SKM-1 (cell line): ENCODE measurements around the gene DIPK1A.
A peak's percentile ranks its signal among the peaks of the same experiment; 100 is the strongest.
"Not testable (repeated sequence)": the region's sequence is repeated elsewhere in the genome, so short reads cannot be mapped to it uniquely, and the experiment has no call there.

Experiments
- DNase-seq: peaks from one replicate; lab custom pipeline; 2025; ENCODE audit not compliant: unreplicated experiment; lab: John Stamatoyannopoulos, UW

Gene DIPK1A

DNA sequence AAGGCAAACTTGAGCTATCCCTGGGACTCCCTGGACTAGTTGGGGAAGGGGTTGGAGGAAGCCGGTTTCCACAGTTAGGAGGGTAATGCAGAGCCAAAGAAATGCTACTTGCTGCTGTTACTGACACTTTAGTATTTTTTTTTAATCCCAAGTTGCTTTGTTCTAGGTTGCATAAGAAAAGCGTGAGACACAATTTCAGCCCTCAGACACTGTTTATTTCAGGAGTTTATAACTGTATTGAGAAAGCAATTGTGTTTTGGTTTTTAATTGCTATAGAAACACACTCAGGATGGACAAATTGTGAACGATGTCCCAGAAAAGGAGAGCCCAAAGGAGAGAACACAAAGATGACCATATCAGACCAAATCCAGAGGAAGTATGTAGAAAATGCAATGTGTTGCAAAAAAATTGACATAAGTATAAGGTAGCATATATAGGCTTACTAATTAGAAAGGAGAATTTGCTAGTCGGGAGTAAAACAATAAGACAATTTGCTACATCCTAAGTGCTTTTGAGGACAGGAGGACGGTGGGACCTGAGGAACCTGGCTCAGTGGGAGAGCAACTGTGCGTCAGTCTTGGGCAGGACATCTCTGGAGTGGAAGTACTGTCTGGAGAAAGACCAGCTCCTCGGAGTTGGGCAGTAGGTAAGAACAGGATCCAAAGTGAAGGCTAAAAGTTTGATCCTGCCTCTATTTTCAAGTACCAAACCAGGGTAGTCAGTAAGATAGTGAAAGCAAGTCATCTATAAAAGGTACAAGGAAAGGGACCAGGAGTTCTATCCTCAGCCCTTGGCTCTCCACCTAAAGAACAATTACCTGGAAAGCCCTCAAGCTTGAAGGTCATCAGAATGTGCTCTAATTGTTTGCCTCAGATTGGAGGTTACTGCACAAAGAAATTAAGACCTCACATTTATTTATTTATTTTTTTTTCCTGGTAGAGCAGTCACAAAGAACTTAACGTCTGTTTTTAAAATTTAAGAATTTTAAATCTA, 39.9 kb downstream of the DIPK1A start:
- DNase-seq = no peak

DNA sequence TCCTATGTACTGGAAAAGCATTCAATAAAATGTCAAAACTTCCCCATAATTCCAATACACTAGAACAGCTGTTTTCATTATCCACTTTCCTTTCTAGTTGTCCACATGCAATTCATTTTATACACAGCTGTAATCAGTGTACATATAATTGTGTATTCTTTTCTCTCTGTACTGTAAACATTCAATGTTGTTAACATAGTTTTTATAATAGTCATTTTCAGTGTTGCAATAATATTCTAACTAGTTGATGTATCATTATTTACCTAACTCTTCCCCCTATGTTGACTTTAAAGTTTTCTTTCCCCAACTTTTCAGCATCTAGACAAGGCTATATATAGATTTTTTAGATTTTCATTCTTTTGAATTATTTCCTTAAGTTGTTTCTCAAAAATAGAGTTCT, 44.4 kb downstream of the DIPK1A start:
- DNase-seq = no peak

- DNase-seq = no peak
Measured at GRCh38 chr1:92915547-92915946, 45.7 kb downstream of the DIPK1A start.

DNA sequence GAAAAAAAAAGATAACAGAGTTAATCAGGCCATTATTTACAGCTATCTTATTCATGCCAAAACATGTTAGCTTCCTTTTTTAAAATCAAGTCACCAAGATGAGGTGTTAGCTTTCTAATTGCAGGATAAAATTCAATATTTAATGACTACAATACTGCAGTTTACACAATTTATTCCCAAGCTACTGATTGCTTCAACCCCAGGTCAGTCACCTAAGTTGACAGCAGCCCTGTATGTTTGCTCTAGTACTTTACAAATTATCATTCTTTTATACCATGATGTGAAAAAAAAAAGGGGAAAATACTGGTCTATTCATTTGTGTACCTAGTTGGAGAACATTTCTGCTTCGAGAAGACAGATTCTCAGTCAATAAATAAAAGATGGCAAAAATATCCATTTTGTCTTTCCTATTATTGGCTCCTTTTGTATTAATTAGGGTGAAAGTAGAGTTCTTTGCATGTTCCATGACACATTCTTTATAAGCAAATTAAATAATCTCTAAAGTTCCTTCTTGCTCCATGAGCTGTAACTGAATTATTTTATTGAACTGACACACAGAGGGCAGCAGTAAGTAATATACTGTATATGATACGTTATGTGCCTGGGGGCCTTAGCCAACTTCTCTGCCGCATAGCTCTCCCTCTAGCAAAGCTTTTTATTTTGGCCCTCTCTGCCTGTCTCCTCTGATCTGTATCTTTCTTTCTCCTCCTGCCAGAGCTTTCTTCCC, 48.0 kb downstream of the DIPK1A start:
- no peak for DNase-seq

DNA sequence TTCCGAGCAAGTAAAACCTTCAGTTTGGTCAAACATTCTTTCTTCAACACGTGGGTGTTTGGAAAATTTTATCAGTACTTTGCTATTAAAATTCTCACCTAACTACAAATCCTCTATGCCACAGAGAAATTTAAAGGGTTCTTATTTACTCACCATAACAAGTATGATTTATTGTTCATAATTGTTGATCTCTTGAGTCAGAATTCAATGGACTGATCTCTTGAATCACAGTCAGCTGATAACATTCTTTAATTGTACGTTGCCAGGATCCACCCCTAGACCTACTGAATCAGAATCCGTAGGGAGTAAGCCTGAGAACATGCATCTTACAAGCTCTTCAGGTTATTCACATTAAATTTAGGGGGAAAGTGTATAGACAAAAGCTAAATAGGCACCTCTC, 51.2 kb downstream of the DIPK1A start:
- no peak for DNase-seq

GRCh38 chr1:92909321-92909720, 51.9 kb downstream of the DIPK1A start:
- DNase-seq = no peak

GRCh38 chr1:92907949-92908684, 53.1 kb downstream of the DIPK1A start:
- DNase-seq = no peak

DNA sequence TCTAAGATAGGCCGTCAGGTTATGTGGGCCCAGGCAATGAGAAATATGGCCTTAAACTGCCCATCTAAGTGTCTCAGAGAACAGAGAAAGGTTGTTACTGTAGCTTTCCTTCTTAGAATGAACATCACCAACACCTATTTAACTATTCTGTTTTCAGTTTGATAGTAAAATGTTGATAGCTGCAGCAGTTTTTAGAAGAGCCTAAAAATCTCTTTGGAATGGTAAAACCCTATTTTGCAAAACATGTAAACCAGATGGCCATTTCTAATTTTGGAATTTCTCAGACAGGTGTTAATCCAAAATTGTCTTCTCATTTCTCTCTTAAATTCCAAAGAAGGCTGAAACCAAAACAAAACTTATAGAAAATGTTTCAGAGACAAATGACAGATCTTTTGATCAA, 57.5 kb downstream of the DIPK1A start:
- no peak for DNase-seq

GRCh38 chr1:92902406-92902744, 58.9 kb downstream of the DIPK1A start:
- DNase-seq = no peak

DNA sequence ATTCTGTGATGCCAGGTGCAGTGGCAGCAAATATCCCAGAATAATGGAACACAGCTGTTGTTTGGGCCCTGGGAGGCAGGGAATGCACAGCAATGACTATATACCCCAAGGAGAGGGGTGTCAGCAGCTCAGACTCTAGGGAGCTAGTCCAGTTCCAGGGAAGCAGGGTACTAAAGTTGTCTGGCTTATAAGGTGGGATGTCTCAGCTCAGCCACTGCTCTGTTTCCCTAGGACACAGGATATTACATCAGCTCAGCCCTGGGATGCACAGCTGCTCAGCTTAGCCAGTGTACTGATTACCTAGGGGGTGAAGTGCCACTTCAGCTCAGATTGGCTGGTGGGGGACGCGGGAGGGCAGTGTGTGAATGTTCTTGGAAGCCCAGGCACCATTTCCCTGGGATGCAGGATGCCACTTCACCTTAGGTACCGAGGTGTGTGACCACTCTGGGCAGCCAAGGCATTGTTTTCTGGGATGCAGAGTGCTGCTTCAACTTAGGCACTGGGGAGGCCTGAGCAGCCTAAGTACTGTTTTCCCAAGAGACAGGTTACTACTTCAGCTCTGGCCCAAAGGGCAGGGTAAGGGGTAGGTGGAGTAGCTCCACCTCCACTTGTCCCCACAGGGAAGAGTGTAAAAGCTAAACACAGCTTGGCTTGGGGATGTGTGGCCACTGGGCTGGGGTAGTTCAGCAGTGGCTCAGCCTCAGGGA, 59.4 kb downstream of the DIPK1A start:
- DNase-seq = no peak

DNA sequence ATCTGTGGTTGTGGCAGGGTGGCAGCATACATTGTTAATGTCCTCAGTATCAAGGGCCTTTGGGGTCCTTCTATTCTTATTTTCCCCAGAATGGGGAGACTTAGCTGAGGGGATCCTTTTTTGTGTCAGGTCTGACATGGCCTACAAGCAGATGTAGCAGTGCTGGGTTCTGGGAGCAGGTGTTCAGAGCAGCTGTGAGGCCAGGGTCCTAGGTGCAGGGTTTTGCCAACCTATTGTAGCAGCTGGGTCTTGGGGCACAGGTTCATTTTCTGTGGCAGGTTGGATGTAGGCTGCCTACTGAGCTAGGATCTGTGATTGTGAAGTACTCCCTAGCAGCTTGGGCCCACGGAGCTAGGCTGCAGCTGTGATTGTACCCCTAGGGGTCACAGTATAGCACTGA, 60.1 kb downstream of the DIPK1A start:
- no peak for DNase-seq

DNA sequence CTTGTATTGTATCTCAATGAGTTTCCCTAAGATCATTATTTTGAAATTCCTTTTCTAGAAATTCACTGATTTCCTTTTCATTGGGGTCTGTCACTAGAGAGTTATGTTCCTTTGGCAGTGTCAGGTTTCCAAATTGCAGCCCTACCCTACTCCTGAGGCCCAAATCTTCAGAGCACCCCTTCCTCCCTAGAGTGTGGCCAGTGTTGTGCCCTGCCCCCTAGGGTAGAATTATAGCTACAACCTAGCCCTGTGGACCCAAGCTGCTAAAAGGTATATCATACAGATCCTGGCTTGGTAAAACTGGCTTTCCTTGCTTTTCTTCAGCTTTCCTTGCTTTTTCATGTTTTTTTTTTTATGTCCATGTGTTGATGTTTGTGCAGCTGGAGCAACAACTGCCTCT, 60.7 kb downstream of the DIPK1A start:
- DNase-seq = no peak

DNA sequence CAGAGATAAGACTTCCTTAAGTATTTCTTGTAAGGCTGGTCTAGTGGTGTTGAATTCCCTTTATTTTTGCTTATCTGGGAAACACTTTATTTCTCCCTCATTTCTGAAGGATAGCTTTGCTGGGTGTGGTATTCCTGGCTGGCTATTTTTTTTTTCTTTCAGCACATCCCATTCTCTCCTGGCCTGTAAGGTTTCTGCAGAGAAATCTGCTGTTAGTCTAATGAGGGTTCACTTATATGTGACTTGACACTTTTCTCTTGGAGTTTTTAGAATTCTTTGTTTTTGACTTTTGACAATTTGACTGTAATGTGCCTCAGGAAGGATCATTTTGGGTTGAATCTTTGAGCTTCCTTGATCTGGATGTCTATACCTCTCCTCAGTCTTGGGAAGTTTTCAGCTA, 61.5 kb downstream of the DIPK1A start:
- DNase-seq = no peak

DNA sequence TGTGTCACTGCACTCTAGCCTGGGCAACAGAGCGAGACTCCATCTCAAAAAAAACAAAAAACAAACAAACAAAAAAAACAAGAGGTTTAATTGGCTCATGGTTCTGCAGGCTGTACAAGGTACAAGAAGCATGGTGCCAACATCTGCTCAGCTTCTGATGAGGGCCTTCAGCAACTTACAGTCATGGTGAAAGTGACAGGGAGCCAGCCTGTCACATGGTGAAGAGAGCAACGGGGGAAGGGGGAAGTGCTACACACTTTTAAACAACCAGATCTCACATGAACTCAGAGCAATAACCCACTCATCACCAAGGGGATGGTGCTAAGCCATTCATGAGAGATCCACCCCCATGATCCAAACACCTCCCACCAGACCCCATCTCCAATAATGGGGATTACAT, 63.2 kb downstream of the DIPK1A start:
- DNase-seq = not testable (repeated sequence)

GRCh38 chr1:92887465-92887864, 73.8 kb downstream of the DIPK1A start:
- no peak for DNase-seq

DNA sequence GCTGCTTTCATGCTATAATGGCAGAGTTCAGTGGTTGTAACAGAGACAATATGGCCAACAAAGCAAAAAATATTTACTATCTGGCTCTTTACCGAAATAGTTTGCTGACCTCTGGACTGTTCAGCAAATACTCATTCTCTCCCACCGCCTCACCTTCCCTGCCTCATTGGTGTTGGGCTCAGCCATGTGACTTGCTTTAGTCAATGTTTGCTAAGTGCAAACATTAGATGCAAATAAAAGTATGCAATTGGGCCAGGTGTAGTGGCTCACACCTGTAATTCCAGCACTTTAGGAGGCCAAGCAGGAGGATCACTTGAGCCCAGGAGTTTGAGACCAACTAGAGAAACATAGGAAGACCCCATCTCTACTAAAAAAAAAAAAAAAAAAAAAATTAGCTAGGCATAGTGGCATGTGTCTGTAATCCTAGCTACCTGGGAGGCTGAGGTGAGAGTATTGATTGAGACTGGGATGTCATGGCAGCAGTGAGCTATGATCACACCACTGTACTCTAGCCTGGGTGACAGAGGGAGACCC, 74.3 kb downstream of the DIPK1A start:
- no peak for DNase-seq

GRCh38 chr1:92884195-92884594, 77.1 kb downstream of the DIPK1A start:
- DNase-seq = no peak

DNA sequence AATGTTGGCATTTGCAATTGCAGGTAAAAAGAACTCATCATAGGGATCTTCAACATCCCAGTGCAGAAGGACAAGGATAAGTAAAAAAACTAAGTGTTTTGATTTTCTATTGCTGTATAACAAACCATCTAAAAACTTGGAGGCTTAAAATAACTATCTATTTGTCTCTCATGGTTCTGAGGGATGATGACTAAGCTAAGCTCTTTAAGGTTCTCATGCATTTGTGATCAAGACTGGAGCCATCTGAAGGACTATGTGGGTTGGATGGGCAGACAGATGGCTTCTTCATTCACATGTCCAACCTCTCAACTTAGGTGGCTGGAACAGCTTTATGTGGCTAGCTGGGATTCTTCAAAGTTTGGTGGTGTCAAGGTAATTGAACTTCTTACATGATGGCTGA, 78.0 kb downstream of the DIPK1A start:
- no peak for DNase-seq

DNA sequence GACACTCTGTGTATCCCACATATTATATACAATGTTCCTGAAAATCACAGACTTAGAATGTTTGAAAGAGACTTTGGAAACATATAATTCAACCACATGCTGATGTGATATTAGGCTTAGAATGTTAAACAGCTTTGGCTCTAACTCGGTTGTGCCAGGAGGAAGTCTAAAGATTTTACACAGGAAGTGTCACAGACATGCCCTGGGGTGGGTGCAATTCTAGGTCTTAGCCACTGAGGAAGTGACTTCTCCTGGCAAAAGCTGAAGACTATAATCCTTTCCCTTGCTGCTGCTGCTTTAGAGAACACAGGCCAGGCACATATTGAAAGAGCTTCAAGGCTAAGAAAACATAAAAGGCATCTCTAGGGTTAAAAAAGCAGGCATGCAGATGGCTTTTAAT, 78.4 kb downstream of the DIPK1A start:
- DNase-seq = peak; percentile 67

- DNase-seq = no peak
Measured at GRCh38 chr1:92881391-92881790, 79.9 kb downstream of the DIPK1A start.
